ENCODE data around the gene UGCG. TPM values are rescaled to one million over a fixed set of nuclear protein-coding genes. Genes with fewer than 3 reads are reported as not detected.
A peak's percentile ranks its signal among the peaks of the same experiment; 100 is the strongest.

Gene UGCG
- total and polyA plus RNA-seq, 9 of the 15 experiments (the other 6 are each of a cell fraction or from before 2014, with no cell fraction given), result 20.0 to 40.3 (median 29.2) TPM

DNA sequence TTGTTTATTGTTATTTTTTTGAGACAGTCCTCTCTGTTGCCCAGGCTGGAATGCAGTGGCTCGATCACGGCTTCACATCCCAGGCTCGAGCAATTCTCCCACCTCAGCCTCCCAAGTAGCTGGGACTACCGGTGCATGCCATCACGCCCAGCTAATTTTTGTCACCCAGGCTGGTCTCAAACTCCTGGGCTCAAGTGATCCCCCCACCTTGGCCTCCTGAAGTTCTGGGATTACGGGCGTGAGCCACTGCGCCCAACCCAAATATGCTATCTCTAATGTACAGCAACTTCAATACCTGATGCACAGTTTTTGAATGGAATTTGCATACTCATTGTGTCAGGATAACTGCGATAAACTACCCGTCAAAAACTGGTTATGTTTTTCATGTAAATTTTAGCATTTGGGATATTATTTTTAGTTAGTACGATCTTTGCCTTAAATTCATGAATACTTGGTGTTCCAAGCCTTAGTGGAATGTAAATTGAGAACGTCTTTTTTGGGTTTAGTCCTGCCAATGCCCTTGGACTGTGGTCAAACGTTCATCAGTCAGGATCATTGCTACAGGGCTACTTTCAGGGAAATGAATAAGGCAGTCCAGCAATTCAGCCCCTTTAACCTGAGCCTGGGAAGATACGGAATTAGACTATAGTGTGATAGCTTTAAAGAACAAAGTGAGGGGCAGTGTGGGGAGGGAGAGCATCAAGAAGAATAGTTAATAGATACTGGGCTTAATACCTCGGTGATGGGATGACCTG is 4.4 kb downstream of the UGCG start (continued):
- 0 out of 4 replicates have a peak, but pooled peaks of 1 of the 2 experiments have one; percentile 18 for TF ChIP-seq CSDE1 (IDR thresholded peaks at IDR 0.05)
- TF ChIP-seq NBN (IDR thresholded peaks at IDR 0.05; ENCODE audit: low read depth), result peak; percentile 26; the same call in 1 of the 2 replicates
- TF ChIP-seq TEAD4 (IDR thresholded peaks at IDR 0.05; ENCODE audit: low read length), result peak; percentile 92
- TF ChIP-seq TEAD4 (CRISPR knock-in tag; IDR thresholded peaks at IDR 0.05; ENCODE audit: borderline replicate concordance), result no peak
- no peak for TF ChIP-seq ZNF778 (CRISPR knock-in tag; IDR thresholded peaks at IDR 0.05)
- TF ChIP-seq RNF2 (IDR thresholded peaks at IDR 0.05), result no peak
- TF ChIP-seq NFYB (IDR thresholded peaks at IDR 0.05; ENCODE audit: extremely low read depth, insufficient read length), result no peak
- TF ChIP-seq ZEB2 (IDR thresholded peaks at IDR 0.05), result peak; percentile 83; the same call in 1 of the 2 replicates
- peak; percentile 54 for TF ChIP-seq TBP (optimal IDR thresholded peaks at IDR 0.05; ENCODE audit: low read depth, low read length)
- TF ChIP-seq ZNF316 (IDR thresholded peaks at IDR 0.05), result peak; percentile 92
- peak; percentile 89 for TF ChIP-seq C11orf30 (IDR thresholded peaks at IDR 0.05; ENCODE audit: low read depth)
- peak; percentile 42 to 52; a peak in 1 of 4 replicates for TF ChIP-seq KDM1A (IDR thresholded peaks at IDR 0.05)
- no peak for TF ChIP-seq GABPB2 (CRISPR knock-in tag; conservative IDR thresholded peaks at IDR 0.05)
- no peak for TF ChIP-seq POLR3A (IDR thresholded peaks at IDR 0.05; ENCODE audit: borderline replicate concordance, extremely low read depth, insufficient read depth, insufficient read length)
- TF ChIP-seq ZNF76 (CRISPR knock-in tag; IDR thresholded peaks at IDR 0.05; ENCODE audit: borderline replicate concordance), result no peak
- TF ChIP-seq MAZ (CRISPR knock-in tag; conservative IDR thresholded peaks at IDR 0.05 in 1 of 2, IDR thresholded peaks at IDR 0.05 in 1 of 2), result no peak
